Measurements from ENCODE around the gene SF3B3. TPM values are rescaled to one million over a fixed set of nuclear protein-coding genes. Genes with fewer than 3 reads are reported as not detected.
"Not testable (repeated sequence)": the region's sequence is repeated elsewhere in the genome, so short reads cannot be mapped to it uniquely, and the experiment has no call there.

SF3B3 gene
- total RNA-seq, 1 experiment from 2014 or later: 475 TPM

- Mint-ChIP-seq H3K4me3 (no peak overlapping the region), H3K27ac (peak overlapping the region; percentile 63)
- CTCF ChIA-PET: interaction anchor here (0.6 to 0.7 kb wide), 2 partner anchors 50 to 703 kb away, joined by 3 to 4 read pairs; no protein-coding TSS in a partner anchor
These were observed 5.6 kb downstream of the SF3B3 start for GRCh38 chr16:70529051-70529777.

GRCh38 chr16:70529954-70530353, 6.3 kb downstream of the SF3B3 start:
- POLR2A ChIA-PET; ATAC-seq; H3K27ac Mint-ChIP-seq; H3K4me3 Mint-ChIP-seq; H3K27me3 Mint-ChIP-seq (ENCODE audit: low read depth); H3K9me3 Mint-ChIP-seq; DNase-seq (ENCODE audit: low spot score): not testable (repeated sequence)
- peaks cover 86% of the 10 kb centered on the region for H3K36me3 Mint-ChIP-seq
- CTCF ChIA-PET: interaction anchor here (0.6 kb wide), 1 partner anchor 78 kb away, joined by 3 read pairs; no protein-coding TSS in a partner anchor
- peaks cover 30% of the 10 kb centered on the region for H3K4me1 Mint-ChIP-seq

More at GRCh38 chr16:70529051-70529777, 5.6 kb downstream of the SF3B3 start:
- TF ChIP-seq MLX (CRISPR knock-in tag; IDR thresholded peaks at IDR 0.05) (no peak), ESRRA (CRISPR knock-in tag; IDR thresholded peaks at IDR 0.05; ENCODE audit: borderline replicate concordance) (no peak), FOXK1 (CRISPR knock-in tag; IDR thresholded peaks at IDR 0.05) (no peak), TEAD1 (CRISPR knock-in tag; IDR thresholded peaks at IDR 0.05) (no peak), KAT7 (CRISPR knock-in tag; IDR thresholded peaks at IDR 0.05; ENCODE audit: borderline replicate concordance) (no peak), JUN (CRISPR knock-in tag; IDR thresholded peaks at IDR 0.05) (no peak), IRF1 (CRISPR knock-in tag; IDR thresholded peaks at IDR 0.05) (no peak), RELA (CRISPR knock-in tag; IDR thresholded peaks at IDR 0.05; ENCODE audit: borderline replicate concordance) (no peak), E2F1 (CRISPR knock-in tag; IDR thresholded peaks at IDR 0.05) (no peak), TP53 (CRISPR knock-in tag; IDR thresholded peaks at IDR 0.05) (no peak), NFYB (CRISPR knock-in tag; conservative IDR thresholded peaks at IDR 0.05; ENCODE audit: low read depth) (no peak), SMAD4 (CRISPR knock-in tag; IDR thresholded peaks at IDR 0.05) (no peak), GTF2I (CRISPR knock-in tag; conservative IDR thresholded peaks at IDR 0.05) (no peak), NFE2L1 (CRISPR knock-in tag; IDR thresholded peaks at IDR 0.05) (no peak), PRDM15 (CRISPR knock-in tag; IDR thresholded peaks at IDR 0.05) (no peak), NR1H2 (CRISPR knock-in tag; IDR thresholded peaks at IDR 0.05) (no peak), ZSCAN18 (CRISPR knock-in tag; IDR thresholded peaks at IDR 0.05) (no peak)
- peaks cover 31% of the 10 kb centered on the region for H3K4me1 Mint-ChIP-seq
- H3K9me3 Mint-ChIP-seq: no peaks in the 10 kb centered on the region
- ATAC-seq: no peak
- peaks cover 82% of the 10 kb centered on the region for H3K36me3 Mint-ChIP-seq
- H3K27me3 Mint-ChIP-seq (ENCODE audit: low read depth): no peaks in the 10 kb centered on the region
- DNase-seq (ENCODE audit: low spot score): no peak
- POLR2A ChIA-PET: no interaction called here
